Endothelial cell of umbilical vein (primary cell): ENCODE results near the gene HOXD12. TPM values are rescaled to one million over a fixed set of nuclear protein-coding genes. Genes with fewer than 3 reads are reported as not detected.

Experiments
- BruUV-seq: library from RNA; stranded (reverse); fragments of 400-500 nt; replicated peaks from 2 replicates; lab custom pipeline; 2021; lab: Mats Ljungman, UMichigan
- CTCF ChIA-PET: fragments of 300-600, 350-600 bp; sonication (Branson Sonifier 250); formaldehyde crosslinking; loops from one replicate; lab custom pipeline; 2021; ENCODE audit warnings: antibody characterized with exemption, inconsistent platforms; lab: Charles Lee
- POLR2A ChIA-PET: fragments of 300-600, 350-600 bp; sonication (Branson Sonifier 250); formaldehyde crosslinking; loops from one replicate; lab custom pipeline; 2021; ENCODE audit warnings: antibody characterized with exemption, inconsistent platforms; lab: Charles Lee
- DNase-seq: peaks from one replicate; pipeline ENCODE4 v3.0.0-alpha.2; 2011; ENCODE audit warnings: low read depth, low spot score
- FAIRE-seq: peaks from 2 replicates; lab custom pipeline; 2011; peaks lifted over from hg19 to GRCh38; lab: Jason Lieb, UNC
- H2AFZ ChIP-seq: 2 replicates; pipeline ENCODE4 v1.6.0; 2012; ENCODE audit warnings: low read depth, low read length, control low read depth, inconsistent platforms
- H3K27ac ChIP-seq: 2 replicates; pipeline ENCODE4 v1.5.1; 2011; ENCODE audit warnings: low read depth, mild to moderate bottlenecking, control low read depth, low read length, moderate library complexity; ENCODE audit not compliant: insufficient read depth
- H3K27me3 ChIP-seq, 2 experiments: 2 replicates each; pipeline versions ENCODE4 v1.6.0 to v1.6.1; 2011; ENCODE audit warnings: low read length in 2 of 2, mixed read lengths in 1 of 2; ENCODE audit not compliant: control insufficient read depth in 2 of 2, insufficient read depth in 2 of 2
- H3K36me3 ChIP-seq, 2 experiments: 2 replicates in 1 of 2; 3 replicates in 1 of 2; pipeline ENCODE4 v1.5.1; 2011; ENCODE audit warnings: low read length in 2 of 2, mild to moderate bottlenecking in 1 of 2, moderate library complexity in 1 of 2; ENCODE audit not compliant: control insufficient read depth in 2 of 2, insufficient read depth in 2 of 2; ENCODE audit errors: extremely low read depth in 1 of 2
- H3K4me1 ChIP-seq: 3 replicates; pipeline ENCODE4 v1.5.1; 2011; ENCODE audit warnings: mild to moderate bottlenecking, low read length; ENCODE audit not compliant: control insufficient read depth, insufficient read depth; ENCODE audit errors: extremely low read depth
- H3K4me2 ChIP-seq: 2 replicates; pipeline ENCODE4 v1.6.1; 2011; ENCODE audit warnings: low read length, control low read depth, mixed read lengths; ENCODE audit not compliant: insufficient read depth
- H3K4me3 ChIP-seq, 3 experiments: fragments of 200-600 bp in 1 of 3; sonication (generic), shearing (Covaris generic) in 1 of 3; replicated peaks in 1 of 3; 2 replicates each; pipeline ENCODE4 v1.5.1; 2011 to 2016; ENCODE audit warnings: control low read depth in 3 of 3, low read length in 3 of 3, mild to moderate bottlenecking in 2 of 3, inconsistent platforms in 1 of 3, low read depth in 1 of 3, moderate library complexity in 1 of 3; ENCODE audit not compliant: insufficient read depth in 1 of 3
- H3K79me2 ChIP-seq: 2 replicates; pipeline ENCODE4 v1.6.0; 2012; ENCODE audit warnings: low read length, inconsistent platforms; ENCODE audit not compliant: control insufficient read depth, insufficient read depth
- H3K9ac ChIP-seq: replicated peaks from 2 replicates; pipeline ENCODE3; 2011; ENCODE audit warnings: low read length, control low read depth; ENCODE audit not compliant: insufficient read depth; ENCODE audit errors: extremely low read depth
- H3K9me1 ChIP-seq: replicated peaks from 3 replicates; pipeline ENCODE4 v1.6.0; 2011; ENCODE audit warnings: mild to moderate bottlenecking, low read length; ENCODE audit not compliant: control insufficient read depth, insufficient read depth; ENCODE audit errors: extremely low read depth
- H3K9me3 ChIP-seq: replicated peaks from 2 replicates; pipeline ENCODE4 v1.5.1; 2012; ENCODE audit warnings: low read length, inconsistent platforms; ENCODE audit not compliant: control insufficient read depth, insufficient read depth
- H4K20me1 ChIP-seq: replicated peaks from 2 replicates; pipeline ENCODE3; 2011; ENCODE audit warnings: mild to moderate bottlenecking, low read length; ENCODE audit not compliant: control insufficient read depth, insufficient read depth; ENCODE audit errors: extremely low read depth
- CTCF ChIP-seq, 2 donors: IDR thresholded peaks; 1 replicate in 1 of 2; 2 replicates in 1 of 2; pipeline ENCODE4 v1.5.1; 2011; ENCODE audit warnings: low read length in 2 of 2, mild to moderate bottlenecking in 2 of 2, moderate library complexity in 2 of 2, control low read depth in 1 of 2, inconsistent platforms in 1 of 2, low read depth in 1 of 2; ENCODE audit not compliant: insufficient read depth in 1 of 2; ENCODE audit errors: extremely low read depth in 1 of 2
- EZH2 ChIP-seq: IDR thresholded peaks from 2 replicates; pipeline ENCODE4 v1.6.1; 2012; ENCODE audit warnings: borderline replicate concordance, low read depth, mild to moderate bottlenecking, moderate library complexity, low read length, inconsistent platforms; ENCODE audit not compliant: severe bottlenecking
- MYC ChIP-seq: IDR thresholded peaks from one replicate; pipeline ENCODE4 v1.6.1; 2011; ENCODE audit warnings: mild to moderate bottlenecking, low read depth, low read length
- dilution Hi-C: fragments of 300-500 bp; cut with MboI; formaldehyde crosslinking; loops from one replicate; pipeline ENCODE4 v1.15.0; 2019; ENCODE audit warnings: low sequenced_read_pairs; ENCODE audit not compliant: extremely low pct_ligation_motif_present
- intact Hi-C: fragments of 100-400 bp; cut with micrococcal nuclease; formaldehyde crosslinking; loops from one replicate; pipeline ENCODE4 v1.10.0; 2022
- polyA plus RNA-seq, 4 experiments: library from polyadenylated mRNA; depleted of rRNA in 3 of 4; stranded (reverse) in 3 of 4; unstranded in 1 of 4; fragments of >200 nt; gene quantifications; 2 replicates each; pipeline versions ENCODE4 v1.2.1 to v1.2.3, GENCODE V29; 2011 to 2012; ENCODE audit warnings: missing spikeins in 1 of 4
- total RNA-seq: library from RNA; stranded (reverse); gene quantifications from 2 replicates; pipeline ENCODE4 v1.2.3, GENCODE V29; 2021

HOXD12 gene
- total and polyA plus RNA-seq, 2 donors (not counting 3 experiments of a cell fraction or from before 2014, with no cell fraction given): not detected

DNA sequence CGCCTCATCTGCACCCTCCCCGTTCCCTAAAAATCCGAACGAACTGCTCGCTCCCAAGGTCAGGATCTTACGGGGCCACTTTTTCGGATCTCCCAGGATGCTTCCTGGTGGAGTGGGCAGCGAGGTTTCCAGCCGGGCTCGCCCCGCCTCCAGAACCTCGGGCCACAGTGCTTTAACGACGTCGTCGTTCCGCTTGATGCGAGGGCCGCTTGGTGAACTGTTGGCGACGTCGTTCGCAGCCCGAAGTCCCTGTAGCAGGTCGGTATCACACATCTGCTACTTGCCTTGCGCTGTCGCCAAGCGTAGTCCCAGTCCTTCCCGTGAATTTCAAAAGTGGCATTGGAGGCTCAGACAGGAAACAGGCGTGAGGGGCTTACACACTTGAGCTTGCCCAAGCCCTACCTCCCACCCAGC lies 31.2 kb upstream of the HOXD12 start:
- Histone ChIP-seq H3K4me3 (no peak overlapping the region), H3K9ac (no peak overlapping the region), H4K20me1 (no peaks in the 10 kb centered on the region), H3K36me3 (no peaks in the 10 kb centered on the region), H3K4me1 (peaks cover 5% of the 10 kb centered on the region), H3K79me2 (no peaks in the 10 kb centered on the region), H3K9me3 (no peaks in the 10 kb centered on the region), H3K9me1 (no peaks in the 10 kb centered on the region), H3K27me3 (peaks cover 84 to 97% of the 10 kb centered on the region in 2 experiments), H2AFZ (no peak overlapping the region), H3K4me2 (no peak overlapping the region), H3K27ac (no peak overlapping the region)
- intact Hi-C loops: no loop called here
- TF ChIP-seq MYC (no peak), EZH2 (peak; percentile 83)
- CTCF ChIA-PET: no interaction called here
- BruUV-seq: no TSS peak
- FAIRE-seq (no peak), DNase-seq (no peak)
- dilution Hi-C loops: no loop called here
- POLR2A ChIA-PET: no interaction called here

GRCh38 chr2:176071330-176072291 lies 28.0 kb upstream of the HOXD12 start:
- H2AFZ ChIP-seq: no peak overlapping the region
- H3K9me1 ChIP-seq: no peaks in the 10 kb centered on the region
- no peak overlapping the region for H3K4me3 ChIP-seq
- no peaks in the 10 kb centered on the region for H4K20me1 ChIP-seq
- DNase-seq (no peak), FAIRE-seq (no peak)
- H3K79me2 ChIP-seq: no peaks in the 10 kb centered on the region
- POLR2A ChIA-PET: no interaction called here
- dilution Hi-C loops (no loop called here), intact Hi-C loops (no loop called here)
- TF ChIP-seq CTCF (IDR thresholded peaks at IDR 0.05; ENCODE audit: extremely low read depth in 1 of 2, insufficient read depth in 1 of 2, low read depth in 1 of 2, low read length in 2 of 2): no peak
- peak; percentile 91 for TF ChIP-seq EZH2
- H3K36me3 ChIP-seq: no peaks in the 10 kb centered on the region
- H3K4me2 ChIP-seq: no peak overlapping the region
- H3K9me3 ChIP-seq: no peaks in the 10 kb centered on the region
- H3K4me1 ChIP-seq: peaks cover 5% of the 10 kb centered on the region
- no TSS peak for BruUV-seq
- H3K27me3 ChIP-seq: peaks cover 92 to 99% of the 10 kb centered on the region in 2 experiments
- H3K27ac ChIP-seq: no peak overlapping the region
- no peak overlapping the region for H3K9ac ChIP-seq
- CTCF ChIA-PET: interaction anchor here (0.9 to 1.1 kb wide), 3 partner anchors 8 to 381 kb away, joined by 3 to 6 read pairs (median 5); no protein-coding TSS in a partner anchor
